GM18858 (cell line): Measurements from ENCODE around the gene PTPRM.

Experiments used
- ATAC-seq: cut with Tn5 transposase; IDR thresholded peaks from one replicate; pipeline ENCODE4 v1.9.1; 2021; ENCODE audit not compliant: unreplicated experiment

PTPRM gene

GRCh38 chr18:7749510-7749981, 182.4 kb downstream of the PTPRM start:
- no peak for ATAC-seq

DNA sequence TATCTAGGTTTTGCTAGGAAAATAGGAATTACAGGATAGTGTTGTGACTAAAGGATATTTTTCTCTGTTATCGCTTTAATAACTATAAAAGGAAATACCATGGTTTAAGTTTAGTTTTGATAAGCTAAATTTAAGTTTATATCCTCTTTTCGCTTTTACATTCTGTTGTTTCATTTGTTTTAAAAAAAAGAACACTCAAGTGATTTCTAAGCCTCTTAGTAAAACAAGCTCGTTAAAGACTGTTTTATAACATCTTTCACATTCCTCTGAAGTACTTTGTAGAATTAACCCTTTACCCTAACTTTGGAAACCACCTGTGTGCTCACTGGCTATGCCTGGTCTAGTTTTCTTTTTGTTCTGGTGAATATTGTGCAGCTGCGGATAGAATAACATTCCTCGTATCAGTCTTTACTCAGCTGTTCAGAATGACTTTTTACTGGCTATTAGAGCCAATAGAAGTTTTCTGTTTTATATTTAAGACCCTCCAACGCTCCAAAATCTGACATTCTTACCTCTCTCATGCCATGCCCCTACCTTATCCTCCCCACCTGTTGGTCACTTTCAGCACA, 183.1 kb downstream of the PTPRM start:
- ATAC-seq = no peak

GRCh38 chr18:7750966-7751365, 183.8 kb downstream of the PTPRM start:
- ATAC-seq = no peak

DNA sequence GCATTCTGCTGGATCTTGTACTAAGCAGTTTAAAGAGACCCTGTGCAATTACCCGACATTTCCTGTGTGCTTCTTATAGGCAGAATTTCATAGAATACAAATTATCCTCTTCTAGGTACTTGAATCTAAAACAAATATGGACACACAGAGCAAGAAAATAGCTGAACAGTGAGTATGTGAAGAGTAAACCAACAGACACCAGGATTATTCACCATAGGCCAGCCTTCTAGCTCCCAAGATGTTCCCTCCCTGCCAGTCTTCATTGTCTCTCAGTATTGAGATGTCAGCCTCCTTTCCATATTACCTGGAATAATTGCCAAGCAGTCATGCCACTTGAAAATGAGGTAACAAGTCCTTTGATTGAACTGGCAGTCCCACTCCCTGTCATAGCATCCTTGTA, 187.1 kb downstream of the PTPRM start:
- no peak for ATAC-seq

DNA sequence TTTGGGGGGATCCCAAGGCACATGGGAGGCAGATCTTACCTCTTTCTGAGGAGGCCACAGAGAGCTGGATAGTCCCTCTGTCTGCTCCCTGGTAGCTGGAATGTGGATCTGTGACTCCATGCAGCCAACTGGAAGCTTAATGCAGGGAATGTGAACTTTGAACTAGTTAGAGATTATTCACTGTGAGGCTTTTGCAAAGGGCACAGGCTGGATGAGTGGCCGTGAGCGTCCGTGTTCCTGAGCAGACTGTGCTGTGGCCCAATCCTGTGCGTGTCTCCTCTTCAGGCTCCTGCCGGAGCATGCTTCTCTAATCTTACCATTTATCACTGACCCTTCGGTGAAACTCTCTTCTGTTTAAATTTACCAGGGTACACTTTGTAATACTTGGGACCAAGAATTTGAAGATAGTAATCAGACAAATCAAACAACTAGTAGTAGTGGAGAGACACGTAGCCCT, 187.6 kb downstream of the PTPRM start:
- no peak for ATAC-seq

DNA sequence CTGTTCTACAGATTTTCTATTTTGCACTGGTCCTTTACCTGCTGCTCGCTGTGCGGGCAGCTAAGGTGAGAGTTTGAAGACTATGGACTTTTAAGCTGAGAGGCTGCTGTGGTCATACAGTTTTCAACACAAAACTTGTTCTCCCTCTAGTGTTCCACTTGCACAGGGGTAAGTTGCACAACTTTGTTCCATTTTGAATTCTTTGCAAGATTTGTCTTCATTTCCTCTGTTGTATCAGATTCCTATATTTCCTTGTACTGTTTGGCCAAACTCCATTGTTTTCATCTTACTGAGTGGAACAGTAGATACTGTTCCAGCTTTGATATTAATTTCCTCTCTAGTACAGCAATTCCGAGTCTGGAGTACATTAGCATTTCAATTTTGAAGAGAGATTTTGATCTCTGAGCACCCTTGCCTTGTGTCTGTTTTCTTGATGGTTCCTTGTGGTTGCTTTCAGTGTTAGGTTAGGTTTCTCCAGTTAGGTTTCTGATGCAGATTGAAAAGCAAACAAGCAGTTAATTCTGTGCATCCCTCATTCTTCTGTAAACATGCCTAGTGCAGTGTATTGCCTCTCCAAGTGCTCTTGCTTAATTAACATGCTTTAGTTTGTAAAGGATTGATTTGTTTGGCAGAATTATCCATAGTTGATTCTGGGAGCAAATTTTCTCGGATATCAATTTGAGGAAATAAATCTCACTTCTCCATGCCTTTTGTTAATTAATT, 188.8 kb downstream of the PTPRM start:
- no peak for ATAC-seq

DNA sequence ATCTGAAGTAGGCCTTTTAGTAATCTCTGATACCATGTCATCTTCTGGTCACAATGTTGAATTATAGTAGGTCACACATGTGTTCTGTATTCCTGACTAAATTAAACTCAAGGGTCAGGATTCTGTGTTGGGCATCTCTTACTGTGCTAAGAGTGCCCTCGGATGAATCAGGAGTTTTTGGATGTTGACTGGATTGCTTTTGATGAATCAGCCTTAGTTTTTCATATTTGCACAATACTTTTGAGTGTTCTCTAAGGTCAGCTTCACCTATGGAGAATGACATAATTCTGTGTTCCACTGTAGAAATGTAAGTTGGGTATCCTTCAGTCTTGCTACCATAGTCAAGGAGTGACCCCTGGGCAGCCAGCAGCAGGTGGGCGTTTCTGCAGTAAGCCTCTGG, 190.1 kb downstream of the PTPRM start:
- ATAC-seq = no peak

DNA sequence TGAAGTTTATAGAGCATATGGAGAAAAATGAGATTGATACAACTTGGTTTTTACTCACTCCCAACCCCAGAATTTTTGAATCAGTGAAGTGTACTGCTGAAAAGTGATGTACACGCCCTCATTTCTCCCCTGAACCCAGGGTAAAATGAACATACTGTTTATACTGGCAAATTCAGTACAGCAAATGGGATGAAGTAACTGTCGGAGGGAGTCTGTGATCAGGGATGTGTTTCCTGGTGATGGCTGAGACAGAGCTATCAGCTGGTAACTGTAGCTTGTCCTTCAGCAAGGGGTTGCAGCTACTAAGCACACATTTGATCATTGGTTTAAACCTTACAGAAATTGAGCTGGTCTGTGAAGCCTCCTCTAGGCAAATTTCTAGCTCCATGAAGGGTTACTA, 191.6 kb downstream of the PTPRM start:
- no peak for ATAC-seq

DNA sequence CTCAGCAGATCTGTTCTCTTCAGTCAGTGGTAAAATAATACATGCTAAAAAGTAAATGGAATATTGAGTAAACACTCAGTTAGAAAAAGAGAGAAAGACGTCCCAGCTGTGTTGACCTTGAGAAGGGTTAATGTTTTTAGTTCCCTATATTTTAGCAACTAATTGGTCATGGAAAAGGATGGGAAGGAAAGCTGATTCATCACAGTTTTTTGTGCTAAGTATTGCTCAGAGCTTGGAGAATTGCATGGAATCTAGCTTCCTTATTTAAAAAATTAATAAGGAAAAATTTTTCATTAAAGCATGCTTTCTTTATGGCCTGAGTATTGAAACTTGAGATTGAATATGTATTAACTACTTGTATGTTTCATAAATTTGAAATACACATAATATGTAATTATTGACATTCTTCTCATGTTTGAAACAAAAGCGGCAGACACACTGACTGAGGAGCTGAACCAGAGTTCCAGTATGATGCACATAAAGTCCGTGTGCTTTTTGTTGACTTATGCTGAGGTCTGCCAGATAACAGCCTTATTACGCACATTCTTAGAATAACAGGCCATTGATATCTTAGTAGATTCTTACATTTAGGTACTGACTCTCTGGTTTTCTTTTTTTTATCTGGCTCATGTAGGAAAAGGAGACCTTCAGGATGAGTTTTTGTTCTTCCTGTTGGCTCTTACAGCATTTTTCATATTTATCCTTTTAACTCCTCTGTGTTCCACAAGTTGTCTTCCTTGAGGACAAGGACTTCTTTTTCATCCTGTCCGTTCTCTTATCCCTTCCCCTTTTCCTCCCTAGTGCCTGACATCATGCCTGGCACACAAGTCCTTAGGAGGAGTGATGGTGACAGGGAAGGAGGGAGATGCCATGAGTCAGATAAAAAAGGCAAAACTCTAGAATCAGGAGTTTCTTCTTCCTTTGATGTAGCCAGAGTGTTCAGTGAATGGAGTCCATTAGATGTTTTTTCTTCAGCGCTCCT, 194.1 kb downstream of the PTPRM start:
- no peak for ATAC-seq

DNA sequence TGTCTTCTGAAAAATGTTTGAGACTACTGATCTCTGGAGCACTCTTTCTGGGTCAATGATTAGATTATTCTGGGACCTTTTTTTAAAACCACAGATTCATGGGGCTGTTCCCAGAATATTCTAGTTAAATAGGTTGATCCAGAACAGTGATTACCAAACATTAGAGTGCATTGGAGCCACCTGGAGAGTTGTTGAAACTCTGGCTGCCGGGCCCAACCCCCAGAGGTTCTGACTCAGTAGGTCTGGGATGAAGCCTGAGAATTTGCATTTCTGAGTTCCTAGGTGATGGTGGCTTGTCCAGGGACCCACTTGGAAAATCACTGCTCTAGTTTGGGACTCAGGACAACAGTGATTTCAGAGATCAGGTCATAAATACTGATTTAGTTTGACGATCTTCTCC, 197.3 kb downstream of the PTPRM start:
- no peak for ATAC-seq

- no peak for ATAC-seq
These were observed 199.2 kb downstream of the PTPRM start for GRCh38 chr18:7766346-7766745.

GRCh38 chr18:7766817-7767216, 199.7 kb downstream of the PTPRM start:
- ATAC-seq = no peak

DNA sequence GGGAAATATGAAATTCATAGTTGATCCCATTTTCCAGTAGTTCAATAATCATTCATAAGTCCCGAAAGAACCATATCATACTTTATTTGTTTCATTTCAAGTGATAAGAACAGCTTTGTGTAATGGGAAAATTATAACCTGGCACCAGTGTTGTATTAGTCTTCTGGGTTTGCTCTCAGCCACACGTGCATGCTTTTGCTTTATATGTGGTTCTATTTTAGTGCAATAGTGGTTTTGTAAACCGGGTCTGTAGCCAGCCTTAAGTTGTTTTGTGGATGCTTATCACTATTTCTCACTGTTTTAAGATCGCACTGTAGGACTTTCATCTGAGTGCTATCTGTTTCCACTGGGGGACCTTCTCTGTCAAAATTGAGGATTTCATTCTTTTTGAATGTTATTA, 203.8 kb downstream of the PTPRM start:
- ATAC-seq = no peak

DNA sequence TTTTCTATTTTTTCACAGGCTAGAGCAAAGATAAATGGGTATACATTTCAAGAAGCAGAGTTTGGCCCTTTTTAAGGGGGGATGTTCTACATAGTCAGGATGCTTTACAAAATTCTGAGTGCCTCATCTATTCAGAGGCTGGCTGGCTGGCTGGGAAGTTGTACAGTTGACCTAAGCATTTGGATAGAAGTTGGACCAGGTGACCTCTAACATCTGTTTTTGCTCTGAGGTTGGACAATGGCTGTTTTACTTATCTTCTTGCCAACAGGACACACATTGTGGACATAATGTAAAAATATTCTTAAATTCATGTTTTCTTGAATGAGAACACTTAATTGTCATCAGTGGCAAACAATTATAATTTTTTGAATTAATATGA, 205.4 kb downstream of the PTPRM start:
- no peak for ATAC-seq

GRCh38 chr18:7772951-7773350, 205.8 kb downstream of the PTPRM start:
- ATAC-seq = no peak

DNA sequence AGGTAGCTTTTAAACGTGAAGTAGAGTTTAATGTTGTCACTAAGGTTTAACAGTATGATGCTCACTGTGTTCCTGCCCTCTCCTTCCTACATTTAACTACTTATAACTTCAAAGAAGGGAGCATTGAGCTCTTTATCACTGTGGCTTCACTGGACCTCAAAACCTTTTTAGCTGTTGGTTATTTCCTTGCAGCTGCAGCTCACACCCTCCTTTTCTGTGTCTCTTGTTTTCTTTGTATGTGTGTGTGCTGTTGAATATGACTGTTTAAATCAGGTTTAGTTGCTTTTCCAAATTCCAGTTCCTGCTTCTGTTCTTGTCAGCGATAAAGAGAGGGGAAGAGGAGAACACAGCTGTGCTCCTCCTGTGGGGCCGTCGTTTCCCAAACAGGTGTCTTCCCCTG, 208.0 kb downstream of the PTPRM start:
- ATAC-seq = no peak

GRCh38 chr18:7775843-7776242, 208.7 kb downstream of the PTPRM start:
- ATAC-seq = no peak

GRCh38 chr18:7778181-7778580, 211.1 kb downstream of the PTPRM start:
- no peak for ATAC-seq

DNA sequence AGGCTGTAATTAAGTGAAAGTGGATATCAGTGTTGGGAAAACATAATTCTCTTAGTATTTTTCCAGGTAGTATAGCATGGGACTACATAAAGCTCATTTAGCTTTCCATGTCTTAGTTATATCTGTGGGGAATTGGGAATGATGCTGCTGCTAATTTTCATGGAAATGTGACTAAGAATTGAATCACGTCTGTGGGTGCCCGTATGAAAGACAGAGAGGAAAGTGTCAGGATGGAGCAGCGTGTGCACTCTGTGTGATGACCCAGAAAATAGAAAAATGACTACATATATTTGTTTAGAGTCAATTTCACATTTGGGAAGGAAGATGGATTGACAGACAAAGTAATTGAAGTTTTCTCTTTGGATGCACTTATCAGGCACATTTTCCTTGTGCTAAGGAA, 212.1 kb downstream of the PTPRM start:
- ATAC-seq = no peak

GRCh38 chr18:7784171-7784570, 217.1 kb downstream of the PTPRM start:
- ATAC-seq = no peak

GRCh38 chr18:7786569-7786968, 219.5 kb downstream of the PTPRM start:
- no peak for ATAC-seq

GRCh38 chr18:7787339-7787738, 220.2 kb downstream of the PTPRM start:
- no peak for ATAC-seq
